GM12873 (cell line): Measurements from ENCODE around the gene RARRES1.

Experiments
- CTCF ChIP-seq: IDR thresholded peaks from 2 replicates; pipeline ENCODE4 v1.5.1; 2012; ENCODE audit warnings: low read depth, mild to moderate bottlenecking, moderate library complexity, low read length, control low read depth; ENCODE audit not compliant: insufficient read depth; ENCODE audit errors: missing control alignments

Gene RARRES1

GRCh38 chr3:158775426-158776410 is 43.5 kb upstream of the RARRES1 start:
- no peak for TF ChIP-seq CTCF

- no peak for TF ChIP-seq CTCF
Observed at GRCh38 chr3:158774965-158775364, 42.7 kb upstream of the RARRES1 start.

GRCh38 chr3:158773845-158774830 is 41.9 kb upstream of the RARRES1 start:
- no peak for TF ChIP-seq CTCF

- no peak for TF ChIP-seq CTCF
Observed at GRCh38 chr3:158773166-158773565, 40.9 kb upstream of the RARRES1 start.

GRCh38 chr3:158771982-158772381 is 39.7 kb upstream of the RARRES1 start:
- no peak for TF ChIP-seq CTCF

- TF ChIP-seq CTCF: no peak
Observed at GRCh38 chr3:158771577-158771976, 39.3 kb upstream of the RARRES1 start.
